Liver (tissue), 9 donors: ENCODE data around the gene TRAPPC12. TPM values are rescaled to one million over a fixed set of nuclear protein-coding genes. Genes with fewer than 3 reads are reported as not detected.

Experiments
- DNase-seq: peaks from one replicate; pipeline ENCODE4 v3.0.0-alpha.2; 2017; ENCODE audit warnings: low spot score
- H3K27ac ChIP-seq, 2 donors: one replicate each; pipeline ENCODE4 v1.7.0; 2013; ENCODE audit warnings: inconsistent platforms in 2 of 2, low read length in 2 of 2, control low read depth in 1 of 2, low read depth in 1 of 2, mild to moderate bottlenecking in 1 of 2
- H3K27me3 ChIP-seq, 4 donors: one replicate each; pipeline versions ENCODE4 v1.6.1 to v1.7.0; 2013; ENCODE audit warnings: low read length in 3 of 4, inconsistent platforms in 1 of 4, mild to moderate bottlenecking in 1 of 4, moderate library complexity in 1 of 4; ENCODE audit not compliant: control insufficient read depth in 4 of 4, insufficient read depth in 4 of 4
- H3K36me3 ChIP-seq, 4 donors: one replicate each; pipeline versions ENCODE4 v1.6.1 to v1.7.0; 2013; ENCODE audit warnings: low read length in 3 of 4, mild to moderate bottlenecking in 3 of 4, low read depth in 1 of 4, moderate library complexity in 1 of 4; ENCODE audit not compliant: control insufficient read depth in 4 of 4, insufficient read depth in 3 of 4
- H3K4me1 ChIP-seq, 4 donors: one replicate each; pipeline versions ENCODE4 v1.6.1 to v1.7.0; 2013; ENCODE audit warnings: low read length in 3 of 4, mild to moderate bottlenecking in 3 of 4, moderate library complexity in 1 of 4; ENCODE audit not compliant: control insufficient read depth in 4 of 4, insufficient read depth in 4 of 4
- H3K4me3 ChIP-seq, 3 donors: one replicate each; pipeline versions ENCODE4 v1.6.1 to v1.7.0; 2013; ENCODE audit warnings: low read length in 3 of 3, control low read depth in 1 of 3, low read depth in 1 of 3, mild to moderate bottlenecking in 1 of 3
- H3K9ac ChIP-seq, 2 donors: one replicate each; pipeline ENCODE4 v1.7.0; 2013; ENCODE audit warnings: low read length in 2 of 2, mild to moderate bottlenecking in 2 of 2, moderate library complexity in 2 of 2, control low read depth in 1 of 2, low read depth in 1 of 2
- H3K9me3 ChIP-seq, 4 donors: one replicate each; pipeline versions ENCODE4 v1.6.1 to v1.7.0; 2013; ENCODE audit warnings: low read length in 3 of 4; ENCODE audit not compliant: control insufficient read depth in 4 of 4
- CTCF ChIP-seq: fragments of 150-350 bp; IDR thresholded peaks from 2 replicates; pipeline ENCODE4 v1.5.1; 2017; ENCODE audit warnings: improper control_type of control experiment, low read depth, low read length; ENCODE audit not compliant: missing input control
- EGR1 ChIP-seq, 2 donors: IDR thresholded peaks; 2 replicates each; pipeline ENCODE4 v1.6.1; 2016 to 2018; ENCODE audit warnings: antibody characterized with exemption in 2 of 2, low read depth in 2 of 2
- FOXA1 ChIP-seq: IDR thresholded peaks from 2 replicates; pipeline ENCODE4 v1.6.1; 2016; ENCODE audit warnings: antibody characterized with exemption
- FOXA2 ChIP-seq: IDR thresholded peaks from 2 replicates; pipeline ENCODE4 v1.6.1; 2016; ENCODE audit warnings: antibody characterized with exemption
- GABPA ChIP-seq, 2 donors: IDR thresholded peaks in 1 of 2; conservative IDR thresholded peaks in 1 of 2; 2 replicates each; pipeline ENCODE4 v1.6.1; 2016; ENCODE audit warnings: antibody characterized with exemption in 2 of 2, mild to moderate bottlenecking in 1 of 2, moderate library complexity in 1 of 2
- HNF4A ChIP-seq, 2 donors: conservative IDR thresholded peaks; 2 replicates each; pipeline ENCODE4 v1.6.1; 2016; ENCODE audit warnings: antibody characterized with exemption in 2 of 2, mild to moderate bottlenecking in 2 of 2
- HNF4G ChIP-seq: IDR thresholded peaks from 2 replicates; pipeline ENCODE4 v1.6.1; 2016; ENCODE audit warnings: antibody characterized with exemption
- MAX ChIP-seq: IDR thresholded peaks from 2 replicates; pipeline ENCODE4 v1.6.1; 2016; ENCODE audit warnings: antibody characterized with exemption
- NR2F2 ChIP-seq: IDR thresholded peaks from 2 replicates; pipeline ENCODE4 v1.6.1; 2016; ENCODE audit warnings: antibody characterized with exemption
- RAD21 ChIP-seq, 2 donors: IDR thresholded peaks; 2 replicates each; pipeline ENCODE4 v1.6.1; 2016; ENCODE audit warnings: antibody characterized with exemption in 2 of 2, mild to moderate bottlenecking in 2 of 2
- RXRA ChIP-seq, 2 donors: IDR thresholded peaks; 2 replicates each; pipeline ENCODE4 v1.6.1; 2017 to 2018; ENCODE audit warnings: antibody characterized with exemption in 2 of 2, mild to moderate bottlenecking in 1 of 2
- TAF1 ChIP-seq: conservative IDR thresholded peaks from 2 replicates; pipeline ENCODE4 v1.6.1; 2016; ENCODE audit warnings: antibody characterized with exemption, mild to moderate bottlenecking
- YY1 ChIP-seq: IDR thresholded peaks from 2 replicates; pipeline ENCODE4 v1.6.1; 2016; ENCODE audit warnings: antibody characterized with exemption, mild to moderate bottlenecking
- ZBTB33 ChIP-seq: IDR thresholded peaks from 2 replicates; pipeline ENCODE4 v1.6.1; 2016; ENCODE audit warnings: antibody characterized with exemption
- WGBS: extraction: QIAGEN DNeasy Blood & Tissue Kit; methylation state at CpG from one replicate; pipeline ENCODE4 v1.1.7; 2013; 5-methylcytosine and 5-hydroxymethylcytosine counted together
- polyA plus RNA-seq, 2 donors: library from polyadenylated mRNA; stranded (reverse) in 1 of 2; unstranded in 1 of 2; fragments of 200-250 nt in 1 of 2; fragments of >200 nt in 1 of 2; fragmentation: Nextera tagmentation in 1 of 2; extraction: Ambion mirVana in 1 of 2; gene quantifications; one replicate each; pipeline versions ENCODE4 v1.2.1 to v1.2.3, GENCODE V29; 2013 to 2015
- total RNA-seq, 2 donors: library from RNA; depleted of rRNA; stranded (reverse); fragments of >200 nt; gene quantifications; one replicate each; pipeline ENCODE4 v1.2.3, GENCODE V29; 2014
- TF ChIP-seq, protein P1 (sequence below): IDR thresholded peaks from 2 replicates; pipeline ENCODE4 v1.6.1; 2016; ENCODE audit warnings: antibody characterized with exemption
- donor health status: healthy.
- donor health status: healthy.
- donor health status: healthy.
- donor health status: healthy.
- donor health status: healthy.

TRAPPC12 gene
- total and polyA plus RNA-seq, 4 donors, result 30.2 to 60.9 (median 39.7) TPM

GRCh38 chr2:3422161-3422779 lies 42.8 kb downstream of the TRAPPC12 start:
- H3K4me1 ChIP-seq, result peaks cover 0 to 12% (median 9%) of the 10 kb centered on the region in 4 donors
- no peak overlapping the region for H3K27ac ChIP-seq
- whole genome bisulfite sequencing, result 84% methylated on average over 16 of the region's 16 CpGs
- H3K9ac ChIP-seq, result no peak overlapping the region
- H3K4me3 ChIP-seq, result no peak overlapping the region
- no peak for DNase-seq
- H3K27me3 ChIP-seq, result no peaks in the 10 kb centered on the region
- no peaks in the 10 kb centered on the region for H3K9me3 ChIP-seq
- TF ChIP-seq GABPA (IDR thresholded peaks at IDR 0.05 in 1 of 2, conservative IDR thresholded peaks at IDR 0.05 in 1 of 2), result no peak
- peaks cover 11 to 48% (median 15%) of the 10 kb centered on the region in 4 donors for H3K36me3 ChIP-seq

- Histone ChIP-seq H3K36me3 (peaks cover 12 to 43% (median 16%) of the 10 kb centered on the region in 4 donors), H3K9me3 (no peaks in the 10 kb centered on the region), H3K27me3 (no peaks in the 10 kb centered on the region), H3K27ac (peak overlapping the region in 1 of 2 donors; percentile 32), H3K9ac (no peak overlapping the region), H3K4me3 (no peak overlapping the region), H3K4me1 (peaks cover 0 to 12% (median 9%) of the 10 kb centered on the region in 4 donors)
- WGBS, result 64% methylated on average over 19 of the region's 19 CpGs
- TF ChIP-seq RXRA (IDR thresholded peaks at IDR 0.05) (peak in 1 of 2 donors; percentile 4), RAD21 (IDR thresholded peaks at IDR 0.05) (peak; percentile 72 to 86), CTCF (peak; percentile 90), HNF4G (no peak)
- peak; percentile 81 for DNase-seq
Observed at GRCh38 chr2:3423492-3424170, 44.1 kb downstream of the TRAPPC12 start.

- peaks cover 0 to 12% (median 9%) of the 10 kb centered on the region in 4 donors for H3K4me1 ChIP-seq
- H3K9me3 ChIP-seq, result no peaks in the 10 kb centered on the region
- no peaks in the 10 kb centered on the region for H3K27me3 ChIP-seq
- peak overlapping the region in 1 of 2 donors; percentile 32 for H3K27ac ChIP-seq
- peaks cover 12 to 48% (median 17%) of the 10 kb centered on the region in 4 donors for H3K36me3 ChIP-seq
- no peak overlapping the region for H3K9ac ChIP-seq
- H3K4me3 ChIP-seq, result no peak overlapping the region
- 64% methylated on average over 9 of the region's 9 CpGs for WGBS
- no peak for DNase-seq
- peak; percentile 45 to 56 for TF ChIP-seq HNF4A (conservative IDR thresholded peaks at IDR 0.05)
- no peak for TF ChIP-seq RAD21 (IDR thresholded peaks at IDR 0.05)
- TF ChIP-seq YY1, result no peak
- TF ChIP-seq FOXA1, result no peak
- TF ChIP-seq, protein P1, sequence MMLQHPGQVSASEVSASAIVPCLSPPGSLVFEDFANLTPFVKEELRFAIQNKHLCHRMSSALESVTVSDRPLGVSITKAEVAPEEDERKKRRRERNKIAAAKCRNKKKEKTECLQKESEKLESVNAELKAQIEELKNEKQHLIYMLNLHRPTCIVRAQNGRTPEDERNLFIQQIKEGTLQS, result no peak
- TF ChIP-seq GABPA (IDR thresholded peaks at IDR 0.05 in 1 of 2, conservative IDR thresholded peaks at IDR 0.05 in 1 of 2), result no peak
- no peak for TF ChIP-seq ZBTB33
- no peak for TF ChIP-seq TAF1
- TF ChIP-seq NR2F2, result no peak
- no peak for TF ChIP-seq CTCF
- no peak for TF ChIP-seq EGR1 (IDR thresholded peaks at IDR 0.05; ENCODE audit: low read depth in 2 of 2)
- peak in 1 of 2 donors; percentile 3 for TF ChIP-seq RXRA (IDR thresholded peaks at IDR 0.05)
- no peak for TF ChIP-seq FOXA2
- no peak for TF ChIP-seq HNF4G
- no peak for TF ChIP-seq MAX
Observed at GRCh38 chr2:3424171-3424795, 44.8 kb downstream of the TRAPPC12 start.
